ENCODE measurements around the gene CACNA2D4. TPM values are rescaled to one million over a fixed set of nuclear protein-coding genes. Genes with fewer than 3 reads are reported as not detected.

The CACNA2D4 gene
- total and polyA plus RNA-seq, 5 donors from 2014 or later = 2.9 to 10.4 (median 6.4) TPM

DNA sequence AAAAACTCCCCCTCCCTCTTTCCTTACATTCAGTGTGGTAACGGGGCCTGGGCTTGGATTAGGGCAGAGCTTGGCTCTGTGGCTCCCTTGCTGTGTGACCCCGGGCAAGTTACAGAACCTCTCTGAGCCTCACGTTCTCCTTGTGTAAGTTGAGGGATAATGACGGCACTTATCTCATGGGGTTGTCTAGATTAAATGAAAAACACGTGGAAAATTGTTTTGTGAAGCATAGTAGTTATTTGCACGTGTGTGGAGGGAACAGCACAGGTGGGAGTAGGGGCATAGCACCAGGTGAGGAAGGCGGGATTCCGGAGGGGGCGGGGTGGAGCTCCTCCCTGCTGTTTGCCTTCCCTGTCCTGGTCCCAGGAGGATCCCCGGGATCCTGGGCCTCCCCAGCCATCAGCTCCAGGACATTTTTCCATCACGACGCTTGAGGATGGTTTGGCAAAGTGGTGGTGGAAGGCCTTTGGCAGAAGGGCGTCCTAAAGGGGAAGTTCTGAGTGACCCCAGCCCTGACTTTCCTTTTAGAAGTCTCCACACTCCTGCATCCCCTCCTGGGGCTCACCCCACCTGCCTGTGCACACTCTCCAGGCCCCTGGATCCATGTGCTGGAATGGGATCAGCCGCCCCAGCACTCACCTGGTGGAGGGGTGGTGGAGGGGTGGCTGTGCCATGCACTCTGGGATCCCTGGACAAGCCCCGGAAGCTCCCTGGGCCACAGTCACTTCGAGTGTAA lies 75.4 kb downstream of the CACNA2D4 start:
- Mint-ChIP-seq H3K36me3 (no peaks in the 10 kb centered on the region), H3K27me3 (peaks cover 7% of the 10 kb centered on the region), H3K9me3 (no peaks in the 10 kb centered on the region), H3K4me3 (no peak overlapping the region), H3K27ac (no peak overlapping the region), H3K4me1 (no peaks in the 10 kb centered on the region)
- Histone ChIP-seq H3K4me1 (ENCODE audit: control insufficient read depth, insufficient read depth, low read length, poor library complexity, severe bottlenecking) (no peaks in the 10 kb centered on the region), H3K27ac (ENCODE audit: insufficient read depth, low read length, poor library complexity, severe bottlenecking) (no peak overlapping the region), H3K27me3 (ENCODE audit: control insufficient read depth, insufficient read depth, low read length) (no peaks in the 10 kb centered on the region), H3K4me3 (ENCODE audit: low read depth, low read length) (no peak overlapping the region), H3K36me3 (ENCODE audit: control insufficient read depth, insufficient read depth, low read length) (no peaks in the 10 kb centered on the region), H3K9me3 (ENCODE audit: control insufficient read depth in 2 of 2, low read length in 2 of 2) (no peaks in the 10 kb centered on the region)
- DNase-seq (no peak), ATAC-seq (ENCODE audit: low read depth in 2 of 2) (no peak)

DNA sequence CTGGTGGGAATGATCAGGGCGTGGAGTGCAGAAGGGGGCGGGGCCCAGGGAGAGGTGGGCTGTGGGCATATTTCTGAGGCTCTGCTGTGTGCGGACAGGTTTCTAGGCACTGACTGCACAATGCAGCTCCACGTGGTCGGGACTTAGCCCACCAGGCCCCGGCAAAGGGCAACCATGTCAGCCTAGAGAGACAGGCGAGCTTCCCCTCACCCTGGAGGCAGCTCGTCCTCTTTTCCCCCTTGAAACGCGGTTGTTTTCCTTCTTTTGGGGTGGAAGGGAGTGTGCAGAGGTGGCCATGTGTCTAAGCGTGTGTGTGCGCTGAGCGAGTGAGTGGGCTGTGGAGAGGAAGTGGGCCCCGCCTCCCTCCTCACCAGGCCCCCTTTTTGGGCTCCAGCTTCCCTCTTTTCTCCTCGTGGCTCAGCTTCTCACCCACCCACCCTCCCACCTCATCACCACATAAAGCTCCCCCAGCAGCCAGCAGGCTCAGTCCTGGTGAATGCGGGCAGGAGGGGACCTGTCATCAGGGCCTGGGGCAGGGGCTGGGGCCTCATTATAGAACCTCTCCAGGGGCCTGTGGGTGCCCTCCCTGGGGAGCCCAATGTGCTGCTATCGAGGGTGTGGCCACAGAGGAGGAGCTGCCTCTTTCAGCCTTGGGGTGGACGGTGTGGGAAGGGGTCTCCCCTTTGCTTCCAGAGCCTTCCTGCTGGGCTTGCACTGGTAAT lies 76.1 kb downstream of the CACNA2D4 start:
- no peak for ATAC-seq (ENCODE audit: low read depth in 2 of 2)
- no peaks in the 10 kb centered on the region for H3K9me3 Mint-ChIP-seq
- Histone ChIP-seq H3K27me3 (ENCODE audit: control insufficient read depth, insufficient read depth, low read length) (no peaks in the 10 kb centered on the region), H3K4me3 (ENCODE audit: low read depth, low read length) (no peak overlapping the region), H3K9me3 (ENCODE audit: control insufficient read depth in 2 of 2, low read length in 2 of 2) (no peaks in the 10 kb centered on the region), H3K36me3 (ENCODE audit: control insufficient read depth, insufficient read depth, low read length) (no peaks in the 10 kb centered on the region), H3K4me1 (ENCODE audit: control insufficient read depth, insufficient read depth, low read length, poor library complexity, severe bottlenecking) (no peaks in the 10 kb centered on the region), H3K27ac (ENCODE audit: insufficient read depth, low read length, poor library complexity, severe bottlenecking) (no peak overlapping the region)
- H3K4me1 Mint-ChIP-seq = no peaks in the 10 kb centered on the region
- H3K4me3 Mint-ChIP-seq = no peak overlapping the region
- H3K36me3 Mint-ChIP-seq = no peaks in the 10 kb centered on the region
- H3K27me3 Mint-ChIP-seq = peaks cover 5% of the 10 kb centered on the region
- H3K27ac Mint-ChIP-seq = no peak overlapping the region
- DNase-seq = no peak

DNA sequence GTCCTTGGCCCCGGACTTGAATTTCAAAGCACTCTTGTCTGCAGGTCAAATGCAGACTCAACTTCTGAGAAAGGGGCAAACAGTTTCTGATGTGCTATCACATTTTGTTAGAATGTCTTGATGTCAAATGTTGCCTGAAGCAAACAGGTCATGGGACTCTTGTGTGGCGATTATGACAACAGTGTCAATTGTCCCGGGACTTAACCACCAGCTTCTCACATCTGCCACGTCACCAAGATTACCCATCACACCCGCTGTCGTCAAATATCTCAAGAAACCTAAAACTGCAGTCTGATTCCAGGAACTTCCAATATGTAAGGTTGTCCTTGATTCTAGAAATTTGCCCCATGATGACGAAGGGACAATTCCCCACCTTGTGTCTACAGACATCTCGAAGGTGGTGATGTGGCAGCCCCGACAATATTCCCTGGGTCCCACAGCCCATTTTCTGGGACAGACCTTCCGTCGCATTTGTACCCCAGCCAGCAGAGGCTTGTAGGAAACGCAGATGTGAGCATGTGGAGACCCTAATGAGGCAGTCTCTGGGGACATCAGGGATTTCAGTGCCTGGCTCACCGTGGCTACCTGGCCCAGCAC lies 76.8 kb downstream of the CACNA2D4 start:
- H3K27me3 Mint-ChIP-seq = peaks cover 5% of the 10 kb centered on the region
- no peaks in the 10 kb centered on the region for H3K36me3 Mint-ChIP-seq
- no peaks in the 10 kb centered on the region for H3K9me3 Mint-ChIP-seq
- ATAC-seq (ENCODE audit: low read depth in 2 of 2) (no peak), DNase-seq (no peak)
- no peaks in the 10 kb centered on the region for H3K4me1 Mint-ChIP-seq
- Histone ChIP-seq H3K36me3 (ENCODE audit: control insufficient read depth, insufficient read depth, low read length) (no peaks in the 10 kb centered on the region), H3K27me3 (ENCODE audit: control insufficient read depth, insufficient read depth, low read length) (no peaks in the 10 kb centered on the region), H3K27ac (ENCODE audit: insufficient read depth, low read length, poor library complexity, severe bottlenecking) (no peak overlapping the region), H3K4me1 (ENCODE audit: control insufficient read depth, insufficient read depth, low read length, poor library complexity, severe bottlenecking) (no peaks in the 10 kb centered on the region), H3K4me3 (ENCODE audit: low read depth, low read length) (no peak overlapping the region), H3K9me3 (ENCODE audit: control insufficient read depth in 2 of 2, low read length in 2 of 2) (no peaks in the 10 kb centered on the region)
- no peak overlapping the region for H3K4me3 Mint-ChIP-seq
- H3K27ac Mint-ChIP-seq = no peak overlapping the region

DNA sequence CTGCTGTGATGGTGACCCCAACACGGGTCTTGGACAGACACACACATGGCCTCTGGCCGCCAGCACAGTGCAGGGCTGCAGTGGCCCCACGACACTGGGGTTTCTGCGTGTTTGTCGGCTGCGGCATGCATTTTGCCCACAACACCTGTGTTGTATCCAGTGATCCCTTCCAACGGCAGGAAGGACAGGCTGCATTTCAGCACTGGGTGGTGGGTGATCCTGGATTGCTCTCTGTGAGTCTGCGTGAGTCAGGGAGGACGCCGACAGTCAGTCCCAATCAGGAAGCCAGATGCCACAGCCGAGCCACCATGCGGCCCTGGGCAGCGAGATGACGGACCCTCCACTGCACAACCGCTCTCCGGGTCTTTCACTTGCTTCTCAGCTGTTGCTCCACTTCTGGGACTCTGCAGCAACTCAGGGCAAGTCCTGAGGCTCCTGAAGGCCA lies 77.4 kb downstream of the CACNA2D4 start:
- Histone ChIP-seq H3K36me3 (ENCODE audit: control insufficient read depth, insufficient read depth, low read length) (no peaks in the 10 kb centered on the region), H3K27ac (ENCODE audit: insufficient read depth, low read length, poor library complexity, severe bottlenecking) (no peak overlapping the region), H3K27me3 (ENCODE audit: control insufficient read depth, insufficient read depth, low read length) (no peaks in the 10 kb centered on the region), H3K4me1 (ENCODE audit: control insufficient read depth, insufficient read depth, low read length, poor library complexity, severe bottlenecking) (no peaks in the 10 kb centered on the region), H3K4me3 (ENCODE audit: low read depth, low read length) (no peak overlapping the region), H3K9me3 (ENCODE audit: control insufficient read depth in 2 of 2, low read length in 2 of 2) (no peaks in the 10 kb centered on the region)
- DNase-seq = no peak
- no peak overlapping the region for H3K27ac Mint-ChIP-seq
- no peak for ATAC-seq (ENCODE audit: low read depth in 2 of 2)
- peaks cover 5% of the 10 kb centered on the region for H3K27me3 Mint-ChIP-seq
- H3K9me3 Mint-ChIP-seq = no peaks in the 10 kb centered on the region
- no peaks in the 10 kb centered on the region for H3K4me1 Mint-ChIP-seq
- no peak overlapping the region for H3K4me3 Mint-ChIP-seq
- no peaks in the 10 kb centered on the region for H3K36me3 Mint-ChIP-seq

DNA sequence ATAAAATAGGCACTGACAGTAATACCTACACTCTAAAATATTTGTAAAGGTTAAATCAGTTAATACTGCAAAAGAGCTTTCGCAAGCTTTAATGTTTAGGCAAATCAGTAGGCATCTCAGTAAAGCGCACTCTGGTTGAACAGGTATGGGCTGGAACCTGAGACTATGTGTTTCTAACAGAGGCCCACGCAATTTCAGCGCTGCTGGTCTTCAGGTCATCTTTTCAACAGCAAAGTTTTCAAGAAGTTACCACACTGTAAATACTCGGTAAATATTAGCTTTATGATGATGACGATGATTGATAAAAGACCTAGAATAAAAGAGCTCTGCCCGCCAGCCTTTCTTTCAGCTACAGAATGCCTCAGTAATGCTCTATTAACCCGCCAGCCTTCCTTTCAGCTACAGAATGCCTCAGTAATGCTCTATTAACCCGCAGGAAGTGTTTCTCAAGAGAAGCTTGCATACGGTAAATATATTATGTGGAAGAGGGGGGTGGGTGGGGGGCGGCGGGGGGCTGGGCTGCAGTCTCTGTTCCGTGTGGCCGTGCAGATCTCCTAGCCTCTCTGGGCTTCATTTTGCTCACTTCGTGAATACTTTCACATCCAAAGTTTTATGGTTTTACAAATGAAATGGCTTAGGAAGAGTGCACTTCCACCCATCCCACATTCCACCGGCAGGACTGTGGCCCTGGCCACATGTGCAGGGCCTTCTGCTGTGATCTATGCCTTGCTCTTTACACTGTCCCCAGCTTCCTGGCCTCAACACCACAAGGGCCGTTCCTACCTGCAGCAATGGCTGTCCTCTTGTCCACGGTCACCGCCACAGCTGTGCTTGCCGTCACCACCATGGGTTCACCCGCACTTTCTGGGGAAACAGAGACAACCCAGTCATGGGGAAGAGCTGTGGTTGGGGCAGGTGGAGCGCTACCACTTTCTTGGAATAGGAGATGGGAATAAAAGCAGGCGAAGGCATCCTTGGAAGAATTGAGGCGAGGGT lies 78.2 kb downstream of the CACNA2D4 start:
- no peak overlapping the region for H3K4me3 ChIP-seq (ENCODE audit: low read depth, low read length)
- H3K27ac Mint-ChIP-seq = no peak overlapping the region
- H3K4me3 Mint-ChIP-seq = no peak overlapping the region
- H3K36me3 ChIP-seq (ENCODE audit: control insufficient read depth, insufficient read depth, low read length) = no peaks in the 10 kb centered on the region
- peaks cover 5% of the 10 kb centered on the region for H3K27me3 Mint-ChIP-seq
- H3K4me1 Mint-ChIP-seq = peaks cover 0 to 1% (median 0%) of the 10 kb centered on the region in 4 donors
- H3K27ac ChIP-seq (ENCODE audit: insufficient read depth, low read length, poor library complexity, severe bottlenecking) = no peak overlapping the region
- no peaks in the 10 kb centered on the region for H3K9me3 ChIP-seq (ENCODE audit: control insufficient read depth in 2 of 2, low read length in 2 of 2)
- no peaks in the 10 kb centered on the region for H3K36me3 Mint-ChIP-seq
- no peaks in the 10 kb centered on the region for H3K9me3 Mint-ChIP-seq
- DNase-seq (no peak), ATAC-seq (ENCODE audit: low read depth in 2 of 2) (no peak)
- no peaks in the 10 kb centered on the region for H3K27me3 ChIP-seq (ENCODE audit: control insufficient read depth, insufficient read depth, low read length)
- no peaks in the 10 kb centered on the region for H3K4me1 ChIP-seq (ENCODE audit: control insufficient read depth, insufficient read depth, low read length, poor library complexity, severe bottlenecking)

DNA sequence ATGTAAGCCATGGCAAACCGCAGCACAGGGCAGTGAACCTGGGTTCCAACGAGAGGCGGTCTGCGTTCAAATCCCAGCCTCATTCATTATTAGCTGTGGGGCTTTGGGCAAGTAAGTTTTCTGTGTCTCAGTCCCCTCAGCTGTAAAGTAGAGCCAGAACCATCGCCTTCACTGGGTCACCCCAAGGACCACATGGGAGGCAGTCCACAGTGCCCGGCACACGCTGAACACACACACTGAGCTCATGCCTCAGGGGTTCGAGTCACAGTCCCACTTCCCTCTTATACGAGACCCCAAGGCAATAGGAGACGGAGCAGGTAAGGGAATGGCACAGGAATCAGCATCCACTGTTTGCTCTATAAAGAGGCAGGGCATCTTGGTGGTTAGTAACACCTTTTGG lies 79.0 kb downstream of the CACNA2D4 start:
- no peaks in the 10 kb centered on the region for H3K4me1 ChIP-seq (ENCODE audit: control insufficient read depth, insufficient read depth, low read length, poor library complexity, severe bottlenecking)
- DNase-seq (no peak), ATAC-seq (ENCODE audit: low read depth in 2 of 2) (no peak)
- no peaks in the 10 kb centered on the region for H3K9me3 Mint-ChIP-seq
- no peaks in the 10 kb centered on the region for H3K36me3 Mint-ChIP-seq
- peaks cover 5% of the 10 kb centered on the region for H3K27me3 Mint-ChIP-seq
- H3K4me3 ChIP-seq (ENCODE audit: low read depth, low read length) = no peak overlapping the region
- H3K27ac ChIP-seq (ENCODE audit: insufficient read depth, low read length, poor library complexity, severe bottlenecking) = no peak overlapping the region
- H3K27ac Mint-ChIP-seq = no peak overlapping the region
- H3K9me3 ChIP-seq (ENCODE audit: control insufficient read depth in 2 of 2, low read length in 2 of 2) = no peaks in the 10 kb centered on the region
- peaks cover 0 to 4% (median 0%) of the 10 kb centered on the region in 4 donors for H3K4me1 Mint-ChIP-seq
- H3K36me3 ChIP-seq (ENCODE audit: control insufficient read depth, insufficient read depth, low read length) = no peaks in the 10 kb centered on the region
- no peaks in the 10 kb centered on the region for H3K27me3 ChIP-seq (ENCODE audit: control insufficient read depth, insufficient read depth, low read length)
- no peak overlapping the region for H3K4me3 Mint-ChIP-seq

DNA sequence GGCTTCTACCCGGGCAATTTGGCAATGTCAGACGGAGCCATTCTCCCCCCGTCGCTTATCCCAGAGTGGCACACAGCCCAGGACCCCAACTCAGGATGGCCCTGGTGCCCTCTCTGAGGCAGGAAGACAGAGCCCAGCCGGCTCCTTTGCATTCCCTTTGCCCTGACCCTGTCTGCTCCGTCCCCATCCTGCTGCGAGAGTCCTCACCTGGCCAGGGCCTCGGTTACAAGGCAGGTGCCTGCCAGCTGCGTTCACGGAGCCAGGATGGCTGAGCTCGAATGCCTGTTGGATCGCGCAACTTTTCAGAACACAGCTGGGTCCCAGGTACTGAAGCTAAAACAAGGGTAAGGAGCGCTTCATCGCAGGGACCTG lies 79.5 kb downstream of the CACNA2D4 start:
- H3K27me3 Mint-ChIP-seq = peaks cover 3% of the 10 kb centered on the region
- no peaks in the 10 kb centered on the region for H3K36me3 Mint-ChIP-seq
- no peak for ATAC-seq (ENCODE audit: low read depth in 2 of 2)
- DNase-seq = no peak
- H3K4me1 ChIP-seq (ENCODE audit: control insufficient read depth, insufficient read depth, low read length, poor library complexity, severe bottlenecking) = no peaks in the 10 kb centered on the region
- no peaks in the 10 kb centered on the region for H3K9me3 Mint-ChIP-seq
- H3K4me3 Mint-ChIP-seq = no peak overlapping the region
- no peak overlapping the region for H3K27ac ChIP-seq (ENCODE audit: insufficient read depth, low read length, poor library complexity, severe bottlenecking)
- H3K9me3 ChIP-seq (ENCODE audit: control insufficient read depth in 2 of 2, low read length in 2 of 2) = no peaks in the 10 kb centered on the region
- no peak overlapping the region for H3K4me3 ChIP-seq (ENCODE audit: low read depth, low read length)
- peak overlapping the region in 1 of 3 donors; percentile 14 for H3K27ac Mint-ChIP-seq
- no peaks in the 10 kb centered on the region for H3K27me3 ChIP-seq (ENCODE audit: control insufficient read depth, insufficient read depth, low read length)
- peaks cover 0 to 4% (median 0%) of the 10 kb centered on the region in 4 donors for H3K4me1 Mint-ChIP-seq
- H3K36me3 ChIP-seq (ENCODE audit: control insufficient read depth, insufficient read depth, low read length) = no peaks in the 10 kb centered on the region
